A549 (cell line): Measurements from ENCODE around the gene CERS6.

Source experiments
- CHD2 ChIP-seq: fragments of 150-350 bp; IDR thresholded peaks from 2 replicates; pipeline ENCODE4 v1.6.1; 2014; ENCODE audit warnings: low read length; ENCODE audit not compliant: partially characterized antibody
- CHD4 ChIP-seq: fragments of 200-600 bp; sonication (generic); IDR thresholded peaks from 2 replicates; pipeline ENCODE4 v1.6.1; 2016; ENCODE audit warnings: antibody characterized with exemption, mild to moderate bottlenecking, borderline replicate concordance
- HDAC2 ChIP-seq: fragments of 200-600 bp; sonication (generic); IDR thresholded peaks from 2 replicates; pipeline ENCODE4 v1.6.1; 2016
- NPAS2 ChIP-seq: fragments of 250-450 bp; sonication (Bioruptor Pico); IDR thresholded peaks from 2 replicates; pipeline ENCODE4 v1.8.0; 2022; ENCODE audit warnings: mild to moderate bottlenecking, moderate library complexity, borderline replicate concordance
- NR3C1 ChIP-seq: fragments of >200 bp; sonication (Bioruptor Twin); formaldehyde crosslinking; IDR thresholded peaks from 3 replicates; pipeline ENCODE4 v1.6.1; 2017
- TF ChIP-seq, protein P1 (sequence below): fragments of >200 bp; sonication (Bioruptor Twin); formaldehyde crosslinking; IDR thresholded peaks from 3 replicates; pipeline ENCODE4 v1.5.1; 2016
- TF ChIP-seq, protein P2 (sequence below): fragments of 150-350 bp; IDR thresholded peaks from 2 replicates; pipeline ENCODE4 v1.6.1; 2014; ENCODE audit warnings: low read depth, mild to moderate bottlenecking, low read length
- TF ChIP-seq, protein P3 (sequence below): IDR thresholded peaks from 2 replicates; pipeline ENCODE4 v1.6.1; 2012

DNA sequence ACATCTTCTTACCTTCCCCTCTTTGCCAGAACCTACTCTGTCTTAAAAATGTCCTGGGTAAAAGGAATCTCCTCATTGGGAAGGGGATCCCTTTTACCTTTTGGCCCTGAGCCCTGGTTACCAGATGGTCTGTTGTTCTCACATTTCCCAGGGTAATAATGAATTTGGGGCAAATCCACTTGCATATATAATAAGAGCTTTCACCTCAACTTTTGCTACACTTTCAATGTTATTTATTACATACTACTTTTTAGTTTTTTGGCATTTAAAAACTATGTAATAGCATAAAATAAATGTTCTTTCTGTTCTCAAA lies 15.0 kb downstream of the CERS6 start:
- TF ChIP-seq HDAC2, result no peak
- TF ChIP-seq, protein P1, sequence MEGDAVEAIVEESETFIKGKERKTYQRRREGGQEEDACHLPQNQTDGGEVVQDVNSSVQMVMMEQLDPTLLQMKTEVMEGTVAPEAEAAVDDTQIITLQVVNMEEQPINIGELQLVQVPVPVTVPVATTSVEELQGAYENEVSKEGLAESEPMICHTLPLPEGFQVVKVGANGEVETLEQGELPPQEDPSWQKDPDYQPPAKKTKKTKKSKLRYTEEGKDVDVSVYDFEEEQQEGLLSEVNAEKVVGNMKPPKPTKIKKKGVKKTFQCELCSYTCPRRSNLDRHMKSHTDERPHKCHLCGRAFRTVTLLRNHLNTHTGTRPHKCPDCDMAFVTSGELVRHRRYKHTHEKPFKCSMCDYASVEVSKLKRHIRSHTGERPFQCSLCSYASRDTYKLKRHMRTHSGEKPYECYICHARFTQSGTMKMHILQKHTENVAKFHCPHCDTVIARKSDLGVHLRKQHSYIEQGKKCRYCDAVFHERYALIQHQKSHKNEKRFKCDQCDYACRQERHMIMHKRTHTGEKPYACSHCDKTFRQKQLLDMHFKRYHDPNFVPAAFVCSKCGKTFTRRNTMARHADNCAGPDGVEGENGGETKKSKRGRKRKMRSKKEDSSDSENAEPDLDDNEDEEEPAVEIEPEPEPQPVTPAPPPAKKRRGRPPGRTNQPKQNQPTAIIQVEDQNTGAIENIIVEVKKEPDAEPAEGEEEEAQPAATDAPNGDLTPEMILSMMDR, result no peak
- TF ChIP-seq CHD2, result no peak
- TF ChIP-seq, protein P2, sequence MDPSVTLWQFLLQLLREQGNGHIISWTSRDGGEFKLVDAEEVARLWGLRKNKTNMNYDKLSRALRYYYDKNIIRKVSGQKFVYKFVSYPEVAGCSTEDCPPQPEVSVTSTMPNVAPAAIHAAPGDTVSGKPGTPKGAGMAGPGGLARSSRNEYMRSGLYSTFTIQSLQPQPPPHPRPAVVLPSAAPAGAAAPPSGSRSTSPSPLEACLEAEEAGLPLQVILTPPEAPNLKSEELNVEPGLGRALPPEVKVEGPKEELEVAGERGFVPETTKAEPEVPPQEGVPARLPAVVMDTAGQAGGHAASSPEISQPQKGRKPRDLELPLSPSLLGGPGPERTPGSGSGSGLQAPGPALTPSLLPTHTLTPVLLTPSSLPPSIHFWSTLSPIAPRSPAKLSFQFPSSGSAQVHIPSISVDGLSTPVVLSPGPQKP, result no peak
- TF ChIP-seq NR3C1, result no peak
- no peak for TF ChIP-seq CHD4
- no peak for TF ChIP-seq NPAS2 (CRISPR knock-in tag)
- TF ChIP-seq, protein P3, sequence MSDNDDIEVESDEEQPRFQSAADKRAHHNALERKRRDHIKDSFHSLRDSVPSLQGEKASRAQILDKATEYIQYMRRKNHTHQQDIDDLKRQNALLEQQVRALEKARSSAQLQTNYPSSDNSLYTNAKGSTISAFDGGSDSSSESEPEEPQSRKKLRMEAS, result no peak
